A172 (cell line): Measurements from ENCODE around the gene GPR34. TPM values are rescaled to one million over a fixed set of nuclear protein-coding genes. Genes with fewer than 3 reads are reported as not detected.

Source experiments
- DNase-seq: peaks from one replicate; pipeline ENCODE4 v3.0.0-alpha.2; 2015; ENCODE audit warnings: low spot score
- total RNA-seq: library from RNA; depleted of rRNA; stranded (reverse); fragments of >200 nt; shearing (Covaris generic); gene quantifications from 2 replicates; pipeline ENCODE4 v1.2.3, GENCODE V29; 2014; rRNA removed

GPR34 gene
- total RNA-seq, 1 experiment from 2014 or later: not detected

GRCh38 chrX:41734530-41734929 is 45.8 kb downstream of the GPR34 start:
- peak; percentile 9 for DNase-seq

GRCh38 chrX:41737065-41737464 is 48.3 kb downstream of the GPR34 start:
- no peak for DNase-seq

- no peak for DNase-seq
Measured at GRCh38 chrX:41739871-41740270, 51.1 kb downstream of the GPR34 start.

Other genes with a start within 250 kb of the GPR34 start
- gene NYX, start 241.6 kb upstream of the GPR34 start, total RNA-seq: 0.17 TPM in 1 of 2 replicates, not detected in the other
- gene GPR82, start 35.2 kb downstream of the GPR34 start, total RNA-seq: not detected in 2 replicates
- gene CASK, start 234.6 kb downstream of the GPR34 start, total RNA-seq: 18.3 and 28.6 TPM in 2 replicates